NCI-H2171 (cell line): ENCODE data around the gene GLA.

Source experiments
- DNase-seq: peaks from one replicate; lab custom pipeline; 2025; lab: John Stamatoyannopoulos, UW

The GLA gene

DNA sequence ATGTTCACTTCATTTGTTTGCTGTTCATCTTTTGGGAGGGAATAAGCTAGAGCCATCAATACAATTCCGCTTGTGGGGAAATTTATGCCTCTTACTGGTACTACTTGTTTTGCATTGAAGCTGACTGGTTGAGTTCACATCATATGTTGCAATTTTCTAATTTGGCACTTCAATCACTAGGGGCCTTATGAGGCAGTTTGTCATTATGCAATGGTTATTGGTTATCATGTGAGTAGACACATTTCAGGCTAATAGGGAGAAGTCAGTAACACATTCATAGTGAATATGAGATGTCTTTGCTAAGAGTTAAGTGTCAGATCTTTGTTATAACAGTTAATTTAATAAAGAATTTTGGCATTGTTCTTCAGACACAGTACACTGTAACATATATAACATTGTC lies 11.9 kb downstream of the GLA start:
- DNase-seq: no peak

GRCh38 chrX:101394372-101394771 lies 13.4 kb downstream of the GLA start:
- DNase-seq: no peak

- no peak for DNase-seq
Observed at GRCh38 chrX:101393530-101394305, 14.0 kb downstream of the GLA start.

DNA sequence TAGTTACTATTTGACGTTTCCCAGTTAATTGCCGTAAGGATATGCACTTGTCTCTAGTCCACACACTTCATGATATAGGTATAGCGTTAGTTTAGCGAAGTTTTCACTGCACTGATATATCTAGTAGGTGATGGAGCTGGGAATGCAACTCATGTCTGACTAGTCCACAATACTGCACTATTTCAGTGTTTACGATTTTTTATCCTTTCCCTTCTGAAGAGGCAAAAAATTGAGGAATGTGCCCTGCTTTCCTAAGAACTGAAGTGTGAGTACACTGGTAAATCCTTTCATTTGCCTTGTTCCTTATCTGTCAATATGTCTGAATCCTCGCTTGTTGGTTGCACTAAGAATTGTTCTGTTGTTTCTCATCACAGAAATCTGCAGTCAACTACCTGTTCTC lies 15.9 kb downstream of the GLA start:
- no peak for DNase-seq

DNA sequence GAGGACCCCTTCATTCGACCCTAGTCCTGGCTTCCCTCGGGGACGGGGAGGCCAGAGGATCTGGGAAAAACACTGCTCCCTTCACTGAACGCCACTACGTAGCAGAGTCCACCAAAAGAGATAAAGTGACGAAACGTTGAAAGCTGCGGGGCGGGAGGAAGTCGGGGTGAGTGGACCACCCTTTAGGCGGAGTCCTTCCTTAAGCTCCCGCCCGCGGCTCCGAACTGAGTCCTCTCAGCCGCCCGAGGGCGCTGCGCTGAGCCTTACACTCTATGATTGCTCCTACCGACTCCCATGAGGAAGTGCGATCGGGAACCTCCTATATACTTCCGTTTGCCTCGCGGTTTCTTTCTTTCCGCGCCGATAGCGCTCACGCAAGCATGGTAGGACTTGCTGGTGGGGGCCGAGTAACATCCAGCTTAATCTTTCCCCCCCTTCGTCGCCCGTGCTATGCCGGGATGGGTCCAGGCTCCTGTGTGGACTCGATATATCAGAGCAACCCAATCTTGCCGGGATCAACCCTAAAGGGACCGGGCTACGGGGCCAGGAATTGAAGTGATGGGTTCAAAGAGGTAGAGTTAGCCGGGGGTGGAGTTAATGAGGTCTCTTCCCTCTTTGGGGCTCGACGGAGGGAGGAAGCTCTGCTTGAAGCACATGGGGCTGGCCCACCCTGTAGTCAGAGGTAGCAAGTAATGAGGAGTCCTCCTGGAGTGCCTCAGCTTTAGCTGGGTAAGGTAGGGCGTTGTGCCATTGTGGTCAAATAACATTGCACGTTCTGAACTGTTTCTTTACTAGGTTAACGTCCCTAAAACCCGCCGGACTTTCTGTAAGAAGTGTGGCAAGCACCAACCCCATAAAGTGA lies 16.8 kb downstream of the GLA start, which contains the start of gene RPL36A:
TSS of gene RPL36A (plus strand) at position 348 of the 862 bp plus-strand sequence. CDS start at position 381, 33 bp downstream.
- peak; percentile 76 for DNase-seq

GRCh38 chrX:101388604-101389003 lies 19.1 kb downstream of the GLA start:
- DNase-seq: no peak

DNA sequence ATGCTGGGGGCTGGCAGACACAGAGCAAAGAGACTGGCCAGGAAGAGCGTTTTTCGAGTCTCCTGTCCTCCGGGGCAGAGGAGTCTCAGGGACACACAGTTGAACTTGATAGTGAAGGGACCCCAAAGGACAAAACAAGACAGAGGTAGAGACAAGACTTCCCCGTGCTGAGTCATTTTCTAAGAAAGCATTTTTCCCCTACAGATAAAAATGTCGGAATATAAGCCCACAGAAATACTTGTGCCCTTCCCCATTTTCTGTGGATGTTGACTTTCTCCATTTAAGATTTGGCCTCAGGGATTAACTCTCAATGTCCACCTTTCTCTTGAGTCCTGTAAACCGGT lies 21.2 kb downstream of the GLA start:
- DNase-seq: no peak

DNA sequence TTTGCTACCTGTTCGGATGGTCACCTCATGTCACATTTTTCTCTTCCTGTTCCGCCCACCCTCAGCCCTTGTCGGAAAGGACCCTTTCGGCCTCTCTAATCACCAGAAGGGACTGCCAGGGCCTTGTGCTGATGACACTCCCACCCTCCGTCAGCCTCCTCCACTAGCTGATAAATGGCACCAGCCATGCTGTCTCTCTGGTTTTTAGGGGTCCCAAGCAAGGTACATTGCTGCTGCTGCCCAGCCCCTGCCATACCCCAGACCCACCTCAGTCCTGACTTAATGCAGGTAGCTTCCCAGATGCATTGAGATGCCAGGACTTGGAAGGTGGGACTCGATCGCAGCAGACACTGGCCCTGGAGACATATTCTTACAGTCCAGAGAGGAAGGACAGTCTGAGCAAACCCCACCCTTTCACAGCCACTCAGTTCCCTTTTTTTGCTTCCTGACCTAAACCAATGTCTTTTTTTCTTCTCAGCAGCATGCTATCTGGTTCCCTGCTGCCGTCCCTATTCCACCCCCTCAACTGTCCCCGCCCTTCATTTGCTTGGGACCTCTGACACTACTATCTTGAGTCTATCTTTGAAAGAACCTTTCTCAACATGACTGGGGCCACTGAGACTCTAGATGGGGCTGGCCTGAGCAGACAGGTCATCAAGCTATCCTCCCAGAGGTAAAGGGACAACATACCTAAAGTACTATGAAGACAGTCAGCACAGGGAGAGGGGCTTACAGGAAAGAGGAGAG lies 21.8 kb downstream of the GLA start, which contains the start of gene BTK:
TSS of gene BTK (minus strand) at position 397 of the 747 bp plus-strand sequence. CDS start 10,907 bp downstream, outside the sequence.
- no peak for DNase-seq

DNA sequence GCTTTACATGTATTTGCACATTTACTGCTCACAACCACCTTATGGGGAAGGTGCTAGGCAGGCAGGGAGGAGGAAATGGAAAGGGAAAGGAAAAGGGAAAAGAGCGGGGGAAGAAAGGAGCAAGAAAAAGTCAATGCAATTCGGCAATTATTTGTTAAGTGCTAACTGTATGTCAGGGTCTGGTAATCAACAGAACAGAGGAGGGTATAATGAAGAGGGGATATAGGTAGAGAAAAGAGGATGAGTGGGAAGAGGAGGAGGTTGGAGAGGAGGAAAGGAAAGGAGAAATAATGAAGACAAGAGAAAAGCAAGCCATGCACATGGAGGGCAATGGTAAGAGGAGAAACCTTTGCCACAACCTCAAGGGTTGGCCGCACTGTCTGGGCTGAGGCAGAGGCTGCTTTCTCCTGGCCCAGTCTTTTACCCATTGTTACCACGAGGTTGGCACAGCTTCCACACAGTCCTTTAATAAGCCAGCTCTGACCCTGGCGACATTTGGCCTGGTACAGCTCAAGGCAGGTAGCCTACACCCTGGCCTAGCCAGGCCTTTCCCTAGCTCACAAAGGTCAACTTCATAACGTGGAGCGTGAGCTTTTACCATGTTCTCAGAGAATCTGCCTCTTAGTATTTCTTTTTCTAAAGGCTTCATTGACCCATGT lies 22.6 kb downstream of the GLA start:
- DNase-seq: no peak

DNA sequence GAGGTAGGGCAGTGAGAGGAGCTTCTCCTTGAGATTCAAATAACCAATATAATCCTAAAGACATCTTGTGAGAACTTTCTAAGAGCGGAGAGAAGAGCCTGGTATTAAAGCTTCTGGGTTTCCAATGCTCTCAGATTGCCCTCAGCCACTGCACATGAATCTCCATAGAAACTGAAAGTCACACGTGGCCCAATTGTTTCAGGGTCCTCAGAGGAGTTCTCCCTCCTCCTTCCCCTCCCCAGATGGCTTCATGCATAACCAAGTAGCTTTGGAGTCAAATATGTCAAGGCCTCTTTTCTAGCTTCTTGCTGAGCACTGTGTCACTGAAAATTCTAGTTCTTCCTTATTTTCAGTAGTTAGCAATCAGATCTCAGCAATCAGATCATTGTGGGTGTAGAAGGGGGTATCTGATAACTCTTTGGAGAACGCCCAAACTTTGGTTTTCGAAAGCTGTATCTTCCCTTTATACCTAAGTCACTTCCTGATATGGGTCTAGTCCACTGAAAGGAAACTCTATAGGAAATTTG lies 24.0 kb downstream of the GLA start:
- DNase-seq: no peak

- no peak for DNase-seq
Observed at GRCh38 chrX:101377547-101377946, 30.2 kb downstream of the GLA start.

GRCh38 chrX:101370888-101371504 lies 36.7 kb downstream of the GLA start:
- DNase-seq: no peak

GRCh38 chrX:101369687-101370086 lies 38.0 kb downstream of the GLA start:
- DNase-seq: no peak

GRCh38 chrX:101368800-101369199 lies 38.9 kb downstream of the GLA start:
- DNase-seq: no peak

DNA sequence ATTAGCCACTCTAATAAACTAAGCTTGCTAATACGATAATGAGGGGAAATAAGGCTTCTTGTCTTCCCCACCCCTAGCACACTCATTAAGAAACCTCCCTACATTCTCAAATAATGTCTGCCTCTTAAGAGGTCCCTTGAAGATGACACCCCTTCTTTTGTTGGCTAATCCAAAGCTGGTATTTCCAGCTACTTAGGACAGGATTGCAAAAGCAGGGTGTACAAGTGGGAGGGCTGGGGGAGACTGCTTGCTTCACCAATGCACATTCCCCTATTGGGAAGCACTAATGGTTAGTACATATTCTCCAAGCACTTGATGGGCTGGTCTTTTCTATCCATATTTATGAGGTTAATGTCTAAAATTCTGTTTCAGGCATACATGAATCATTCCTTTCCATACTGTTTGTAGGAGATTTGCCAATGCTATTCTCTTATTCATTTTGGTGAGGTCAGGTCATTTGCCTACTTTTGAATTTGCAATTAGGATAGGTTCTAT lies 42.4 kb downstream of the GLA start:
- DNase-seq: no peak

- DNase-seq: no peak
Observed at GRCh38 chrX:101362757-101363156, 45.0 kb downstream of the GLA start.

DNA sequence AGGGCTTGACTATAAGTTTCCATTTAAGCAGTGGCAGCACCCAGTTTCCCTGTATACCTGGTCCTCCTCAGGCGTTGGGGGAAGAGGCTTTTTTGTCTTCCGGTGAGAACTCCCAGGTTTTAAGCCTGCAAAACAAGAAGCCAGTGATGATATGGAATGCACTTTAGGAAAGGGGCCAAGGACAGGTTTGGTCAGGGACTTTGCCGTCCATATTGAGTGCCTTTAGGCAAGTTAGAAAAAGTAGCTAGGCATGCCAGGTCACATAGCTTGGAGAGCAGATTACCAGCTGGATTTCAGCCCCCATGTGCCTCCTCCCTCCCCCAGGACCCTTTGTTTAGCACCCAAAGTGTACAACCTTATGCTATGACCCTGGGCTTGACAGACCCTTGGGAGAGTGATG lies 45.6 kb downstream of the GLA start:
- DNase-seq: no peak

- DNase-seq: no peak
Observed at GRCh38 chrX:101360390-101360789, 47.3 kb downstream of the GLA start.

DNA sequence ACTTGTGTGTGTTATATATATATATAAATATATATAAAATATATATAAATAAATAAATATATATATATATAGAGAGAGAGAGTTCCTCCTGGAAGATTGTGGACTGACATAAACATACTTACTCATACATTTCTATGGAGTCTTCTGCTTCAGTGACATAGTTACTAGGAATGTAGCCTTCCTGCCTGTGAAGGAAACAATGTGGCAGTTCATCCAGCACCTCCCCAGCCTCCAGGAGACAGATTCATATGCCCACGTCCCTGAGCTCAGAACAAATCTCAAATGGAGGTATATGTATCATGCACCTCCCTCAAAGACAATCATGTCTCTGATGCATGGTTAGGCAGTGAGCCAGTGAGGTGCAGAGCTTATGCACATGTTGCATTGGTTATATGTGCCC lies 47.8 kb downstream of the GLA start:
- no peak for DNase-seq

DNA sequence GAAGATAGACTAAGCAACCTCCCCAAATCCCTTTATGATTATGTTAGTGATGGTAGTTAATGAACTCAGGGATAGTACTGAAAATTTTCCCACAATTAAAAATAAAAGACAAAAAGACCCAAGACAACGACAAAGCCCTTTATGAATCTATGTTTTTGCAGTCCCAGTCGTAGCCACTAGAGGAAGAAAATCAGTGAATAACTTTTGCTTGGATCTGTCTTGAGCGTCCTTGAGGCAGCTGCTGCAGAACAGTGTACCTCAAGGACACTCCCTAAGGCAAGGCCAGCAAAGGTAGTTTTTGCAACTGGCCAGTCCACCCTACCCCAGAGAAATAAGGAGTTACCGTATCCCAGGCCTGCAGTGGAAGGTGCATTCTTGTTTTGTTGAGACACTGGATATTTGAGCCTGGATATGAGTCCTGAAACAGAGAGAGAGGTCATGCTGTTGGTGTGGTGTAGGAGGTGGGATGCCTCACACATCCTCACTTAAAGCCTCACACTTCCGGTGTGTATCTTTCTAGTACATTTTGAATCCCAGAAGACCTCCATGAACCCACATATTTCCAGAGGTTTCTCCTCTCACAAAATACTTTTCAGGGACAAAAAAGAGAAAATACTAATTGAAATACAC lies 50.4 kb downstream of the GLA start:
- DNase-seq: no peak

- no peak for DNase-seq
Observed at GRCh38 chrX:101349193-101349562, 58.5 kb downstream of the GLA start.
